ENCODE results near the gene SKAP2.

- no peak for TF ChIP-seq CTCF (optimal IDR thresholded peaks at IDR 0.05 in 1 of 3, IDR thresholded peaks at IDR 0.05 in 1 of 3, conservative IDR thresholded peaks at IDR 0.05 in 1 of 3; ENCODE audit: extremely low read depth in 1 of 3, insufficient read depth in 2 of 3, low read length in 3 of 3)
- no peak for TF ChIP-seq EZH2 (IDR thresholded peaks at IDR 0.05; ENCODE audit: low read length)
Measured at GRCh38 chr7:26787701-26788100, 76.7 kb downstream of the SKAP2 start.

Measured in keratinocyte (primary cell).